HepG2 (cell line): Measurements from ENCODE around the gene TBC1D24. TPM values are rescaled to one million over a fixed set of nuclear protein-coding genes. Genes with fewer than 3 reads are reported as not detected.

Experiments
- AGO2 ChIP-seq: fragments of 200-400 bp; formaldehyde crosslinking; optimal IDR thresholded peaks from 2 replicates; pipeline ENCODE3; 2017; ENCODE audit warnings: mild to moderate bottlenecking, low read depth, low read length, moderate library complexity
- RARA ChIP-seq: IDR thresholded peaks from 2 replicates; pipeline ENCODE4 v1.6.1; 2016; ENCODE audit warnings: missing genetic modification reagents, missing compliant biosample characterization
- REST ChIP-seq, 2 experiments: IDR thresholded peaks; 2 replicates each; pipeline ENCODE4 v1.6.1; 2011 to 2012; ENCODE audit warnings: low read length in 2 of 2, borderline replicate concordance in 1 of 2, low read depth in 1 of 2, mild to moderate bottlenecking in 1 of 2, moderate library complexity in 1 of 2
- TCF7 ChIP-seq: sonication (generic); IDR thresholded peaks from 2 replicates; pipeline ENCODE4 v1.6.1; 2016; ENCODE audit warnings: antibody characterized with exemption, low read depth
- ZBTB42 ChIP-seq: sonication (generic); formaldehyde crosslinking; IDR thresholded peaks from 2 replicates; pipeline ENCODE4 v1.5.0; 2020; ENCODE audit warnings: mild to moderate bottlenecking, missing genetic modification reagents
- ZNF3 ChIP-seq: IDR thresholded peaks from 2 replicates; pipeline ENCODE4 v1.7.0; 2017; ENCODE audit warnings: inconsistent platforms
- ZNF740 ChIP-seq: sonication (generic); formaldehyde crosslinking; IDR thresholded peaks from 2 replicates; pipeline ENCODE4 v1.4.0; 2020; ENCODE audit warnings: missing genetic modification reagents
- polyA plus RNA-seq, 8 experiments: library from polyadenylated mRNA; depleted of rRNA in 3 of 8; stranded (reverse) in 7 of 8; unstranded in 1 of 8; fragments of >200 nt; fragmentation: Illumina TruSeq in 4 of 8; extraction: Trizol in 4 of 8; gene quantifications; 2 replicates each; pipeline versions ENCODE4 v1.2.1 to v1.2.3, GENCODE V29; 2011 to 2016; ENCODE audit warnings: low read depth in 4 of 8, missing spikeins in 1 of 8, mixed read lengths in 1 of 8; ENCODE audit not compliant: insufficient read depth in 1 of 8
- total RNA-seq, 5 experiments: library from RNA; depleted of rRNA; stranded (reverse); fragments of >200 nt; fragmentation: Illumina TruSeq; extraction: Trizol; gene quantifications; 2 replicates each; pipeline ENCODE4 v1.2.3, GENCODE V29; 2016; ENCODE audit warnings: low read depth in 1 of 5
- TF ChIP-seq, protein P1 (sequence below): sonication (generic); formaldehyde crosslinking; IDR thresholded peaks from 2 replicates; pipeline ENCODE4 v1.4.0; 2020; ENCODE audit warnings: missing genetic modification reagents
- TF ChIP-seq, protein P2 (sequence below): IDR thresholded peaks from 2 replicates; pipeline ENCODE4 v1.6.1; 2018; ENCODE audit warnings: missing genetic modification reagents
- TF ChIP-seq, protein P3 (sequence below): sonication (generic); formaldehyde crosslinking; IDR thresholded peaks from 2 replicates; pipeline ENCODE4 v1.4.0; 2020; ENCODE audit warnings: mild to moderate bottlenecking, missing genetic modification reagents

TBC1D24 gene
- total and polyA plus RNA-seq, 2 of the 13 experiments (the other 11 are each of a cell fraction or from before 2014, with no cell fraction given) = 7.7 to 13.7 TPM

DNA sequence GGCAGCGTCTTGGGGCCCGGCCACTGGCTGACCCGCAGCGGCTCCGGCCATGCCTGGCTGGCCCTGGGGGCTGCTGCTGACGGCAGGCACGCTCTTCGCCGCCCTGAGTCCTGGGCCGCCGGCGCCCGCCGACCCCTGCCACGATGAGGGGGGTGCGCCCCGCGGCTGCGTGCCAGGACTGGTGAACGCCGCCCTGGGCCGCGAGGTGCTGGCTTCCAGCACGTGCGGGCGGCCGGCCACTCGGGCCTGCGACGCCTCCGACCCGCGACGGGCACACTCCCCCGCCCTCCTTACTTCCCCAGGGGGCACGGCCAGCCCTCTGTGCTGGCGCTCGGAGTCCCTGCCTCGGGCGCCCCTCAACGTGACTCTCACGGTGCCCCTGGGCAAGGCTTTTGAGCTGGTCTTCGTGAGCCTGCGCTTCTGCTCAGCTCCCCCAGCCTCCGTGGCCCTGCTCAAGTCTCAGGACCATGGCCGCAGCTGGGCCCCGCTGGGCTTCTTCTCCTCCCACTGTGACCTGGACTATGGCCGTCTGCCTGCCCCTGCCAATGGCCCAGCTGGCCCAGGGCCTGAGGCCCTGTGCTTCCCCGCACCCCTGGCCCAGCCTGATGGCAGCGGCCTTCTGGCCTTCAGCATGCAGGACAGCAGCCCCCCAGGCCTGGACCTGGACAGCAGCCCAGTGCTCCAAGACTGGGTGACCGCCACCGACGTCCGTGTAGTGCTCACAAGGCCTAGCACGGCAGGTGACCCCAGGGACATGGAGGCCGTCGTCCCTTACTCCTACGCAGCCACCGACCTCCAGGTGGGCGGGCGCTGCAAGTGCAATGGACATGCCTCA, 3.1 kb upstream of the TBC1D24 start (continued):
- TF ChIP-seq REST (IDR thresholded peaks at IDR 0.05; ENCODE audit: borderline replicate concordance in 1 of 2, low read depth in 1 of 2, low read length in 2 of 2) (no peak), AGO2 (peak; percentile 62), TCF7 (no peak), ZNF3 (CRISPR knock-in tag) (no peak), ZBTB42 (CRISPR knock-in tag) (no peak), RARA (CRISPR knock-in tag) (0 out of 2 replicates have a peak, but pooled peaks have one; percentile 26), ZNF740 (CRISPR knock-in tag) (0 out of 2 replicates have a peak, but pooled peaks have one; percentile 22)
- TF ChIP-seq, protein P1, sequence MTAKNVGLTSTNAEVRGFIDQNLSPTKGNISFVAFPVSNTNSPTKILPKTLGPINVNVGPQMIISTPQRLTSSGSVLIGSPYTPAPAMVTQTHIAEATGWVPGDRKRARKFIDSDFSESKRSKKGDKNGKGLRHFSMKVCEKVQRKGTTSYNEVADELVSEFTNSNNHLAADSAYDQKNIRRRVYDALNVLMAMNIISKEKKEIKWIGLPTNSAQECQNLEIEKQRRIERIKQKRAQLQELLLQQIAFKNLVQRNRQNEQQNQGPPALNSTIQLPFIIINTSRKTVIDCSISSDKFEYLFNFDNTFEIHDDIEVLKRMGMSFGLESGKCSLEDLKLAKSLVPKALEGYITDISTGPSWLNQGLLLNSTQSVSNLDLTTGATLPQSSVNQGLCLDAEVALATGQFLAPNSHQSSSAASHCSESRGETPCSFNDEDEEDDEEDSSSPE (CRISPR knock-in tag) = peak; percentile 48; the same call in 1 of the 2 replicates
- TF ChIP-seq, protein P2, sequence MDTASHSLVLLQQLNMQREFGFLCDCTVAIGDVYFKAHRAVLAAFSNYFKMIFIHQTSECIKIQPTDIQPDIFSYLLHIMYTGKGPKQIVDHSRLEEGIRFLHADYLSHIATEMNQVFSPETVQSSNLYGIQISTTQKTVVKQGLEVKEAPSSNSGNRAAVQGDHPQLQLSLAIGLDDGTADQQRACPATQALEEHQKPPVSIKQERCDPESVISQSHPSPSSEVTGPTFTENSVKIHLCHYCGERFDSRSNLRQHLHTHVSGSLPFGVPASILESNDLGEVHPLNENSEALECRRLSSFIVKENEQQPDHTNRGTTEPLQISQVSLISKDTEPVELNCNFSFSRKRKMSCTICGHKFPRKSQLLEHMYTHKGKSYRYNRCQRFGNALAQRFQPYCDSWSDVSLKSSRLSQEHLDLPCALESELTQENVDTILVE (CRISPR knock-in tag) = no peak
- TF ChIP-seq, protein P3, sequence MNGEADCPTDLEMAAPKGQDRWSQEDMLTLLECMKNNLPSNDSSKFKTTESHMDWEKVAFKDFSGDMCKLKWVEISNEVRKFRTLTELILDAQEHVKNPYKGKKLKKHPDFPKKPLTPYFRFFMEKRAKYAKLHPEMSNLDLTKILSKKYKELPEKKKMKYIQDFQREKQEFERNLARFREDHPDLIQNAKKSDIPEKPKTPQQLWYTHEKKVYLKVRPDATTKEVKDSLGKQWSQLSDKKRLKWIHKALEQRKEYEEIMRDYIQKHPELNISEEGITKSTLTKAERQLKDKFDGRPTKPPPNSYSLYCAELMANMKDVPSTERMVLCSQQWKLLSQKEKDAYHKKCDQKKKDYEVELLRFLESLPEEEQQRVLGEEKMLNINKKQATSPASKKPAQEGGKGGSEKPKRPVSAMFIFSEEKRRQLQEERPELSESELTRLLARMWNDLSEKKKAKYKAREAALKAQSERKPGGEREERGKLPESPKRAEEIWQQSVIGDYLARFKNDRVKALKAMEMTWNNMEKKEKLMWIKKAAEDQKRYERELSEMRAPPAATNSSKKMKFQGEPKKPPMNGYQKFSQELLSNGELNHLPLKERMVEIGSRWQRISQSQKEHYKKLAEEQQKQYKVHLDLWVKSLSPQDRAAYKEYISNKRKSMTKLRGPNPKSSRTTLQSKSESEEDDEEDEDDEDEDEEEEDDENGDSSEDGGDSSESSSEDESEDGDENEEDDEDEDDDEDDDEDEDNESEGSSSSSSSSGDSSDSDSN (CRISPR knock-in tag) = peak; percentile 48; the same call in 1 of the 2 replicates
